HG02840 (cell line): ENCODE measurements around the gene SCGB1D1.

Experiments
- ATAC-seq: cut with Tn5 transposase; IDR thresholded peaks from one replicate; pipeline ENCODE4 v1.9.1; 2021; ENCODE audit warnings: mild to moderate bottlenecking, moderate library complexity, moderate number of reproducible peaks; ENCODE audit not compliant: unreplicated experiment, low FRiP score

The SCGB1D1 gene

DNA sequence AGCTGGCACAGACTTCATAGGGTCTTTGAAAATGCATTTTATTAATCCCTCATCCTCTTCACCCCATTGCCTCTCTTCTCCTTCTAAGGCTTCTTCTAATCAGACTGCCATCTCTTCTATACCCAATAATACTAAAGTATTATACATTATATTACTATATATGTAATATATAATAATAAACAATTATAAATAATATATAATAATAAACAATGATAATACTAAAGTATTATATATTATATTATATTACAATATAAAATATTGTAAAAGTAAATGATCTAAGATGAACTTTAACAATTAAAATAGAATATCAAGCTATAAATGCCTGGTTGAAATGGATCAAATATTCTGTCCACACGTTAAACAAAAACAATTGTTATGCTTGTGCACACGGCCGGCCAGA, 31.5 kb downstream of the SCGB1D1 start:
- no peak for ATAC-seq

DNA sequence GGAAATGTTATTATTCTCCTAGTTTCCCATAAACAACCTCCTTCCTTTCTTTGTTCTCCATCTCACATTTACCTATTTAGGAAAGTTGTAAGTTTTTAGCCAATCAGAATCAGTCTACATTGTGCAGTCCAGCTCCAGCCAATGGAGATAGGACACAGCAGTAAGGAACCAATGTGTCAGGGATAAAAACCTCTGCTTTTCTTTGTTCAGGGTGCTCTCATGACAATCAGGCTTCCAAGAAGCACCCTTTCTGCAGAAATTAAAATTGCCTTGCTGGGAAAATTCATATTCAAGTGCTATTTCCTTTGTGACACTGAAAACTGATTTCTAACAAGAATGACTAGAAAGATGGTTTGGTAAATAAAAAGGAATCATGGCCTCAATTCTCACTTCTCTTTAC, 33.1 kb downstream of the SCGB1D1 start:
- ATAC-seq = no peak

- no peak for ATAC-seq
These were observed 43.7 kb downstream of the SCGB1D1 start for GRCh38 chr11:62233730-62234129.

DNA sequence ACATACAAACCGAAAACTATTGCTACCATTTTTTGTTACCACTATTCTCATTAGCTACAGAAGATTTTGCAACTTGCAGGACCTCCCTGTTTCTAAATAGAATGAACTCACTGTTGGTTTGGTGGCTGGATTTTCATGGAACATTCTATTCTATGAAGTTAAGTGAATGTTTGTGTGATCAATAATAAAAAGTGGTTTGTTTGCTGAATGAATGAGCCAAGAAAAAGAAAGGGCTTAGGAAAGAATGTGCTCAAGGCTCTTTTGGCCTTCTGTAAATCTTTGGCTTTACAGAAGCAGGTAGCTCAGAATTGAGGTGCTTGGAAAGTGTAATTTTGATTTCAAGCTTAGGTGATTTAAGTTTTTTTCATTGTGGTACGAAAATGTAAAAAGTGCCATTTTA, 46.2 kb downstream of the SCGB1D1 start:
- ATAC-seq = no peak

DNA sequence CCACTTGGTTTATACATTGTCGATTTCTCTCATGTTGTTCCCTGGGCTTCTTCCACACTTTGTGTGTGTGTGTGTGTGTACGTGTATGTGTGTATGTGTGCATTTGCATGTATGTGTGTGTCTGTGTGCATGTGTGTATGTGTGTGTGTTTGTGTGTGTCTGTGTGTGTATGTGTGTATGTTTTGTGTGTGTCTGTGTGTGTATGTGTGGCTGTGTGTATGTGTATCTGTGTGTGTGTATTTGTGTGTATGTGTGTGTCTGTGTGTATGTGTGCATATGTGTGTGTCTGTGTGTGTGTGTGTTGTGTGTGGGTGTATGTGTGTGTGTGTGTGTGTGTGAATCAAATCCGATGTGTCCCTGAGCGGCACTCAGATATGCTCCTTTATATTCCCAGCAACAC, 47.5 kb downstream of the SCGB1D1 start:
- ATAC-seq = no peak

GRCh38 chr11:62238151-62238550, 48.1 kb downstream of the SCGB1D1 start:
- ATAC-seq = no peak

DNA sequence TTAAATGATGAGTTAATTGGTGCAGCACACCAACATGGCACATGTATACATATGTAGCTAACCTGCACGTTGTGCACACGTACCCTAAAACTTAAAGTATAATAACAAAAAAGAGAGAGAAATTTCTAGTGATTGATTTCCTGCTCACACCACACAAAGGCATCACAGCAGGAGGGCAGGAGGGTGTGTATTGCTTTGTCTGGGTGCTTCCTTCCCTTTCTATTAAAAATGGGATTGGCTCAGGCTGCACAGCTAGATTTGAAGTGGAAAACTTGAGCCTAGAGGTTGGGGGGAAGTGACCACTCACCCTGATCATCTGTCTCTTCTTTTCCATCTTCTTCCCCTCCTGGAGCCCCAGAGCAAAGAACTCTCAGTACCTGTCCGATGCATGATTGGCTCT, 51.1 kb downstream of the SCGB1D1 start:
- ATAC-seq = no peak

DNA sequence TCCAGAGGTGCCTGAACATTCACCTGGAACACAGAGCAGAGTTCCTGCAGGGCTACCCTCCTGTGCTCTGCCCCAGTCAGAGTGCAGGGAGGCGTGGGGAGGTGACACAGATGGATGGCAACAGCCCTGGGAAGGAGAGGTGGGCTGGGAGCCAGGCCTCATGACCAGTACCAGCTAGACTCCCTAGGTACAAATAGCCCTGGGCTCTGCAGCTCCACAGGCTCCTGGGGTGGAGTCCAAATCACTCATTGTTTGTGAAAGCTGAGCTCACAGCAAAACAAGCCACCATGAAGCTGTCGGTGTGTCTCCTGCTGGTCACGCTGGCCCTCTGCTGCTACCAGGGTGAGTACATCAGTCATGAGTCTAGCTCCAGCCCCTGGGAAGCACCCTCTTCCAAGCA, 52.0 kb downstream of the SCGB1D1 start, which contains the start of gene SCGB1D2:
Gene SCGB1D2, plus strand, starts transcription at position 219 of the 400 bp plus-strand sequence. Its CDS starts 69 bp downstream, at position 288.
- no peak for ATAC-seq
